H1 (cell line): ENCODE data around the gene TRIM38. TPM values are rescaled to one million over a fixed set of nuclear protein-coding genes. Genes with fewer than 3 reads are reported as not detected.

ENCODE experiments used
- BCL11A ChIP-seq, 2 experiments: IDR thresholded peaks; one replicate each; pipeline ENCODE4 v1.6.1; 2011; ENCODE audit warnings: low read depth in 2 of 2, low read length in 2 of 2, mild to moderate bottlenecking in 2 of 2
- BRCA1 ChIP-seq: IDR thresholded peaks from 2 replicates; pipeline ENCODE4 v1.6.1; 2012; ENCODE audit warnings: low read depth, low read length, improper control_type of control experiment
- CHD1 ChIP-seq: IDR thresholded peaks from 2 replicates; pipeline ENCODE4 v1.6.1; 2012; ENCODE audit warnings: low read depth, low read length, improper control_type of control experiment
- CTBP2 ChIP-seq: IDR thresholded peaks from 2 replicates; pipeline ENCODE4 v1.7.0; 2011; ENCODE audit warnings: borderline replicate concordance, mild to moderate bottlenecking, moderate library complexity, mixed read lengths, low read length; ENCODE audit not compliant: insufficient read depth, insufficient read length
- GABPA ChIP-seq: IDR thresholded peaks from 2 replicates; pipeline ENCODE4 v1.6.1; 2011; ENCODE audit warnings: mild to moderate bottlenecking, low read length, moderate library complexity, borderline replicate concordance; ENCODE audit not compliant: insufficient read depth
- GTF2F1 ChIP-seq: IDR thresholded peaks from 2 replicates; pipeline ENCODE4 v1.6.1; 2012; ENCODE audit warnings: low read depth, low read length, improper control_type of control experiment, borderline replicate concordance
- HDAC2 ChIP-seq, 2 experiments: fragments of 300-600 bp in 1 of 2; sonication (generic) in 1 of 2; IDR thresholded peaks; 2 replicates each; pipeline ENCODE4 v1.6.1; 2011 to 2012; ENCODE audit warnings: low read depth in 2 of 2, low read length in 2 of 2, mild to moderate bottlenecking in 2 of 2, moderate library complexity in 2 of 2, borderline replicate concordance in 1 of 2, inconsistent platforms in 1 of 2
- HDAC6 ChIP-seq: IDR thresholded peaks from one replicate; pipeline ENCODE4 v1.7.1; 2012; ENCODE audit warnings: low read depth, mild to moderate bottlenecking, inconsistent platforms, low read length, moderate library complexity
- JUND ChIP-seq: IDR thresholded peaks from 2 replicates; pipeline ENCODE4 v1.6.1; 2011; ENCODE audit warnings: mild to moderate bottlenecking, improper control_type of control experiment, low read length
- KDM5A ChIP-seq: fragments of 200-600 bp; IDR thresholded peaks from 2 replicates; pipeline ENCODE4 v1.7.1; 2012; ENCODE audit warnings: mild to moderate bottlenecking, low read length, inconsistent platforms, mixed read lengths
- MAFK ChIP-seq: IDR thresholded peaks from 2 replicates; pipeline ENCODE4 v1.6.1; 2012; ENCODE audit warnings: low read depth, mild to moderate bottlenecking, improper control_type of control experiment, low read length
- NANOG ChIP-seq: IDR thresholded peaks from 2 replicates; pipeline ENCODE4 v1.6.1; 2011; ENCODE audit warnings: low read length, low read depth, mild to moderate bottlenecking, inconsistent platforms; ENCODE audit not compliant: insufficient read depth, poor library complexity, severe bottlenecking
- NRF1 ChIP-seq: IDR thresholded peaks from 2 replicates; pipeline ENCODE4 v1.6.1; 2011; ENCODE audit warnings: mild to moderate bottlenecking, low read depth, low read length, improper control_type of control experiment
- POLR2AphosphoS5 ChIP-seq: IDR thresholded peaks from 2 replicates; pipeline ENCODE4 v1.6.1; 2011; ENCODE audit warnings: low read depth, low read length
- POU5F1 ChIP-seq: IDR thresholded peaks from 2 replicates; pipeline ENCODE4 v1.6.1; 2011; ENCODE audit warnings: low read depth, mild to moderate bottlenecking, low read length, moderate library complexity
- RAD21 ChIP-seq, 2 experiments: IDR thresholded peaks in 1 of 2; conservative IDR thresholded peaks in 1 of 2; 2 replicates each; pipeline ENCODE4 v1.6.1; 2011; ENCODE audit warnings: low read depth in 2 of 2, low read length in 2 of 2, improper control_type of control experiment in 1 of 2, inconsistent platforms in 1 of 2, mild to moderate bottlenecking in 1 of 2, moderate library complexity in 1 of 2
- SIX5 ChIP-seq: IDR thresholded peaks from 2 replicates; pipeline ENCODE4 v1.6.1; 2011; ENCODE audit warnings: mild to moderate bottlenecking, low read depth, low read length
- SRF ChIP-seq: IDR thresholded peaks from 2 replicates; pipeline ENCODE4 v1.6.1; 2011; ENCODE audit warnings: mild to moderate bottlenecking, low read depth, low read length, moderate library complexity
- TAF7 ChIP-seq: optimal IDR thresholded peaks from 2 replicates; pipeline ENCODE3; 2011; ENCODE audit warnings: low read depth, mild to moderate bottlenecking, inconsistent platforms, low read length, moderate library complexity, borderline replicate concordance
- TBP ChIP-seq: IDR thresholded peaks from 2 replicates; pipeline ENCODE4 v1.6.1; 2011; ENCODE audit warnings: low read depth, low read length, improper control_type of control experiment
- TCF12 ChIP-seq: IDR thresholded peaks from 2 replicates; pipeline ENCODE4 v1.6.1; 2011; ENCODE audit warnings: low read depth, mild to moderate bottlenecking, low read length
- TEAD4 ChIP-seq: IDR thresholded peaks from 2 replicates; pipeline ENCODE4 v1.6.1; 2012; ENCODE audit warnings: low read depth, low read length, inconsistent platforms, mixed read lengths
- polyA plus RNA-seq, 7 experiments: library from polyadenylated mRNA; depleted of rRNA in 3 of 7; stranded (reverse) in 5 of 7; unstranded in 2 of 7; fragments of >200 nt in 5 of 7; fragments of 200-250 nt in 2 of 7; gene quantifications; 1 replicate in 5 of 7; 2 replicates in 1 of 7; 4 replicates in 1 of 7; pipeline versions ENCODE4 v1.2.1 to v1.2.3, GENCODE V29; 2011 to 2013; ENCODE audit warnings: missing spikeins in 2 of 7, mixed read lengths in 2 of 7
- total RNA-seq: library from RNA; stranded (reverse); fragmentation: NEBNext Ultra II Directional; extraction: Animal tissue kit (Norgen Biotek cat#: 25700); gene quantifications from 2 replicates; pipeline ENCODE4 v1.2.1, GENCODE V29; 2021
- TF ChIP-seq, protein P1 (sequence below): IDR thresholded peaks from 2 replicates; pipeline ENCODE4 v1.6.1; 2011; ENCODE audit warnings: low read depth, mild to moderate bottlenecking, low read length; ENCODE audit not compliant: insufficient read depth

TRIM38 gene
- total and polyA plus RNA-seq, 2 of the 8 experiments (the other 6 are each of a cell fraction or from before 2014, with no cell fraction given): 0.43 to 0.56 TPM

DNA sequence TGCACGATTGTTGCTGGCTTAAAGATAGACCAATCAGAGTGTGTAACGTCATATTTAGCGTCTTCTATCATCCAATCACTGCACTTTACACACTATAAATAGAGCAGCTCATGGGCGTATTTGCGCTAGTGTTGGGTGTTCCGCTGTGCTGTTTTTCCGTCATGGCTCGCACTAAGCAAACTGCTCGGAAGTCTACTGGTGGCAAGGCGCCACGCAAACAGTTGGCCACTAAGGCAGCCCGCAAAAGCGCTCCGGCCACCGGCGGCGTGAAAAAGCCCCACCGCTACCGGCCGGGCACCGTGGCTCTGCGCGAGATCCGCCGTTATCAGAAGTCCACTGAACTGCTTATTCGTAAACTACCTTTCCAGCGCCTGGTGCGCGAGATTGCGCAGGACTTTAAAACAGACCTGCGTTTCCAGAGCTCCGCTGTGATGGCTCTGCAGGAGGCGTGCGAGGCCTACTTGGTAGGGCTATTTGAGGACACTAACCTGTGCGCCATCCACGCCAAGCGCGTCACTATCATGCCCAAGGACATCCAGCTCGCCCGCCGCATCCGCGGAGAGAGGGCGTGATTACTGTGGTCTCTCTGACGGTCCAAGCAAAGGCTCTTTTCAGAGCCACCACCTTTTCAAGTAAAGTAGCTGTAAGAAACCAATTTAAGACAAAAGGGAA, 57.9 kb downstream of the TRIM38 start (continued):
- TF ChIP-seq TAF7: peak; percentile 95
- TF ChIP-seq, protein P1, sequence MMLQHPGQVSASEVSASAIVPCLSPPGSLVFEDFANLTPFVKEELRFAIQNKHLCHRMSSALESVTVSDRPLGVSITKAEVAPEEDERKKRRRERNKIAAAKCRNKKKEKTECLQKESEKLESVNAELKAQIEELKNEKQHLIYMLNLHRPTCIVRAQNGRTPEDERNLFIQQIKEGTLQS: no peak
- no peak for TF ChIP-seq HDAC2 (IDR thresholded peaks at IDR 0.05; ENCODE audit: borderline replicate concordance in 1 of 2, low read depth in 2 of 2, low read length in 2 of 2)
- no peak for TF ChIP-seq SIX5
- TF ChIP-seq KDM5A: no peak
- peak; percentile 97 for TF ChIP-seq GTF2F1
- no peak for TF ChIP-seq TEAD4
- TF ChIP-seq MAFK: no peak
- TF ChIP-seq TCF12: no peak
- no peak for TF ChIP-seq SRF
- no peak for TF ChIP-seq HDAC6
- TF ChIP-seq TBP: peak; percentile 98
- peak; percentile 99 for TF ChIP-seq POLR2AphosphoS5
- no peak; a peak in 1 of 4 replicates for TF ChIP-seq RAD21 (IDR thresholded peaks at IDR 0.05 in 1 of 2, conservative IDR thresholded peaks at IDR 0.05 in 1 of 2; ENCODE audit: low read depth in 2 of 2, low read length in 2 of 2)
- TF ChIP-seq BCL11A (IDR thresholded peaks at IDR 0.05; ENCODE audit: low read depth in 2 of 2, low read length in 2 of 2): no peak
- TF ChIP-seq CHD1: peak; percentile 65; the same call in 1 of the 2 replicates
- no peak for TF ChIP-seq BRCA1
- TF ChIP-seq GABPA: no peak
- no peak for TF ChIP-seq POU5F1
- no peak for TF ChIP-seq CTBP2
- TF ChIP-seq JUND: no peak
- TF ChIP-seq NRF1: no peak
- TF ChIP-seq NANOG: no peak
